Tibial nerve (tissue), 4 donors: ENCODE data around the gene RNU1-2.
"Not testable (repeated sequence)": the region's sequence is repeated elsewhere in the genome, so short reads cannot be mapped to it uniquely, and the experiment has no call there.

Experiments
- CTCF ChIP-seq, 5 experiments: fragments of 200-600 bp in 3 of 5; fragments of 450-650 bp in 2 of 5; sonication (generic) in 3 of 5; IDR thresholded peaks; one replicate each; pipeline ENCODE4 v1.5.1; 2016 to 2019; ENCODE audit warnings: antibody characterized with exemption in 5 of 5, mild to moderate bottlenecking in 3 of 5, moderate library complexity in 2 of 5
- EP300 ChIP-seq, 2 donors: sonication (generic); formaldehyde crosslinking; IDR thresholded peaks; one replicate each; pipeline ENCODE4 v1.6.1; 2017; ENCODE audit warnings: antibody characterized with exemption in 2 of 2, mild to moderate bottlenecking in 1 of 2
- POLR2A ChIP-seq, 2 donors: fragments of 450-650 bp; IDR thresholded peaks; one replicate each; pipeline ENCODE4 v1.6.1; 2017; ENCODE audit warnings: antibody characterized with exemption in 2 of 2, mild to moderate bottlenecking in 2 of 2, moderate library complexity in 2 of 2

GRCh38 chr1:16891057-16891456 lies 4.7 kb upstream of the RNU1-2 start:
- not testable (repeated sequence) for TF ChIP-seq CTCF, POLR2A, EP300 (IDR thresholded peaks at IDR 0.05)
